Measurements from ENCODE around the gene TRIM71.

TRIM71 gene

GRCh38 chr3:32825601-32826375 lies 8.0 kb downstream of the TRIM71 start:
- DNase-seq (ENCODE audit: low read depth in 1 of 2, low spot score in 1 of 2) = no peak
- peaks cover 3% of the 10 kb centered on the region for H3K27me3 ChIP-seq (ENCODE audit: insufficient read depth, poor library complexity, severe bottlenecking)
- TF ChIP-seq GABPA (IDR thresholded peaks at IDR 0.05; ENCODE audit: low read depth) (no peak), SPI1 (IDR thresholded peaks at IDR 0.05; ENCODE audit: borderline replicate concordance, low read depth) (no peak), REST (IDR thresholded peaks at IDR 0.05; ENCODE audit: insufficient replicate concordance, low read depth) (no peak), CTCF (IDR thresholded peaks at IDR 0.05; ENCODE audit: insufficient read depth, low read length) (no peak), POLR2AphosphoS5 (IDR thresholded peaks at IDR 0.05; ENCODE audit: low read depth) (no peak)
- no peak overlapping the region for H3K27ac ChIP-seq (replicated peaks)
- no peak overlapping the region for H3K4me3 ChIP-seq (replicated peaks; ENCODE audit: insufficient read depth, low read length)

GRCh38 chr3:32831062-32831461 lies 13.3 kb downstream of the TRIM71 start:
- H3K27me3 ChIP-seq (ENCODE audit: insufficient read depth, poor library complexity, severe bottlenecking) = no peaks in the 10 kb centered on the region
- no peak for DNase-seq (ENCODE audit: low read depth in 1 of 2, low spot score in 1 of 2)
- no peak overlapping the region for H3K27ac ChIP-seq (replicated peaks)
- no peak overlapping the region for H3K4me3 ChIP-seq (replicated peaks; ENCODE audit: insufficient read depth, low read length)
- TF ChIP-seq SPI1 (IDR thresholded peaks at IDR 0.05; ENCODE audit: borderline replicate concordance, low read depth) (no peak), GABPA (IDR thresholded peaks at IDR 0.05; ENCODE audit: low read depth) (no peak), POLR2AphosphoS5 (IDR thresholded peaks at IDR 0.05; ENCODE audit: low read depth) (no peak), CTCF (IDR thresholded peaks at IDR 0.05; ENCODE audit: insufficient read depth, low read length) (no peak), REST (IDR thresholded peaks at IDR 0.05; ENCODE audit: insufficient replicate concordance, low read depth) (no peak)

- no peak overlapping the region for H3K27ac ChIP-seq (replicated peaks)
Measured at GRCh38 chr3:32831791-32832190, 14.0 kb downstream of the TRIM71 start.

More at GRCh38 chr3:32831791-32832190, 14.0 kb downstream of the TRIM71 start:
- Histone ChIP-seq H3K4me3 (replicated peaks; ENCODE audit: insufficient read depth, low read length) (no peak overlapping the region), H3K27me3 (ENCODE audit: insufficient read depth, poor library complexity, severe bottlenecking) (no peaks in the 10 kb centered on the region)
- TF ChIP-seq SPI1 (IDR thresholded peaks at IDR 0.05; ENCODE audit: borderline replicate concordance, low read depth) = peak; percentile 11; the same call in 1 of the 2 replicates
- no peak for TF ChIP-seq REST (IDR thresholded peaks at IDR 0.05; ENCODE audit: insufficient replicate concordance, low read depth)
- no peak for TF ChIP-seq CTCF (IDR thresholded peaks at IDR 0.05; ENCODE audit: insufficient read depth, low read length)
- DNase-seq (ENCODE audit: low read depth in 1 of 2, low spot score in 1 of 2) = no peak

Data from HL-60 (cell line).